Karpas-422 (cell line): ENCODE measurements around the gene CYP3A7. TPM values are rescaled to one million over a fixed set of nuclear protein-coding genes. Genes with fewer than 3 reads are reported as not detected.
"Not testable (repeated sequence)": the region's sequence is repeated elsewhere in the genome, so short reads cannot be mapped to it uniquely, and the experiment has no call there.

Experiments used
- DNase-seq: peaks from one replicate; pipeline ENCODE4 v3.0.0-alpha.2; 2015
- H2AFZ ChIP-seq: fragments of 200-600 bp; sonication (generic); 2 replicates; pipeline ENCODE4 v1.6.1; 2014; ENCODE audit warnings: antibody characterized with exemption, low read length, mixed read lengths
- H3K27ac ChIP-seq: fragments of 200-600 bp; sonication (generic); 2 replicates; pipeline ENCODE4 v1.5.1; 2014; ENCODE audit warnings: mild to moderate bottlenecking, low read length, moderate library complexity
- H3K27me3 ChIP-seq: fragments of 200-600 bp; sonication (generic); 2 replicates; pipeline ENCODE4 v1.6.1; 2014; ENCODE audit warnings: low read length, mixed read lengths
- H3K36me3 ChIP-seq: fragments of 200-600 bp; sonication (generic); 2 replicates; pipeline ENCODE4 v1.6.1; 2014; ENCODE audit warnings: low read length, mixed read lengths; ENCODE audit not compliant: insufficient read depth
- H3K4me1 ChIP-seq: fragments of 200-600 bp; sonication (generic); 2 replicates; pipeline ENCODE4 v1.6.1; 2014; ENCODE audit warnings: mild to moderate bottlenecking, low read length, mixed read lengths
- H3K4me2 ChIP-seq: fragments of 200-600 bp; sonication (generic); 2 replicates; pipeline ENCODE4 v1.6.1; 2014; ENCODE audit warnings: low read length, low read depth, mild to moderate bottlenecking; ENCODE audit not compliant: poor library complexity, severe bottlenecking
- H3K4me3 ChIP-seq: fragments of 200-600 bp; sonication (generic); 2 replicates; pipeline ENCODE4 v1.5.1; 2014; ENCODE audit warnings: mild to moderate bottlenecking, antibody characterized with exemption, low read length, mixed read lengths
- H3K79me2 ChIP-seq: fragments of 200-600 bp; sonication (generic); 2 replicates; pipeline ENCODE4 v1.6.1; 2014; ENCODE audit warnings: mild to moderate bottlenecking, low read length, mixed read lengths
- H3K9ac ChIP-seq: fragments of 200-600 bp; sonication (generic); 2 replicates; pipeline ENCODE4 v1.6.0; 2014; ENCODE audit warnings: low read length
- H3K9me2 ChIP-seq: fragments of 200-600 bp; sonication (generic), shearing (Covaris generic); replicated peaks from 2 replicates; pipeline ENCODE4 v1.6.0; 2014; ENCODE audit warnings: mild to moderate bottlenecking, low read length, moderate library complexity; ENCODE audit not compliant: insufficient read depth
- H3K9me3 ChIP-seq: fragments of 300-700, 200-600 bp; sonication (generic); 2 replicates; pipeline ENCODE4 v1.6.1; 2014; ENCODE audit warnings: low read length, mixed read lengths
- H4K20me1 ChIP-seq: fragments of 200-600 bp; sonication (generic); 2 replicates; pipeline ENCODE4 v1.6.1; 2014; ENCODE audit warnings: mild to moderate bottlenecking, antibody characterized with exemption, low read length, low read depth; ENCODE audit not compliant: insufficient read depth
- total RNA-seq: library from RNA; depleted of rRNA; stranded (reverse); fragments of >200 nt; shearing (Covaris generic); gene quantifications from 2 replicates; pipeline ENCODE4 v1.2.3, GENCODE V29; 2014; ENCODE audit warnings: low replicate concordance

CYP3A7 gene
- total RNA-seq, 1 experiment from 2014 or later, result not detected

- Histone ChIP-seq H2AFZ (no peak overlapping the region), H3K9ac (no peak overlapping the region), H3K9me2 (no peaks in the 10 kb centered on the region), H4K20me1 (no peaks in the 10 kb centered on the region), H3K36me3 (no peaks in the 10 kb centered on the region), H3K4me2 (no peak overlapping the region), H3K4me1 (no peaks in the 10 kb centered on the region), H3K27me3 (no peaks in the 10 kb centered on the region), H3K9me3 (no peaks in the 10 kb centered on the region), H3K4me3 (no peak overlapping the region), H3K79me2 (no peaks in the 10 kb centered on the region), H3K27ac (no peak overlapping the region)
- DNase-seq, result no peak
Measured at GRCh38 chr7:99729486-99730237, 5.3 kb downstream of the CYP3A7 start.

GRCh38 chr7:99728615-99729014, 6.4 kb downstream of the CYP3A7 start:
- Histone ChIP-seq H3K9me2 (no peaks in the 10 kb centered on the region), H3K4me1 (no peaks in the 10 kb centered on the region)
- DNase-seq, result no peak

GRCh38 chr7:99723201-99723600, 11.8 kb downstream of the CYP3A7 start:
- H2AFZ ChIP-seq, H3K79me2 ChIP-seq, H4K20me1 ChIP-seq, H3K9ac ChIP-seq, H3K9me2 ChIP-seq, H3K9me3 ChIP-seq, H3K4me2 ChIP-seq, DNase-seq, H3K4me1 ChIP-seq, H3K4me3 ChIP-seq, H3K27ac ChIP-seq, H3K27me3 ChIP-seq, H3K36me3 ChIP-seq: not testable (repeated sequence)

More at GRCh38 chr7:99728615-99729014, 6.4 kb downstream of the CYP3A7 start:
- no peaks in the 10 kb centered on the region for H3K79me2 ChIP-seq
- no peaks in the 10 kb centered on the region for H3K9me3 ChIP-seq
- H4K20me1 ChIP-seq, result no peaks in the 10 kb centered on the region
- no peak overlapping the region for H3K4me3 ChIP-seq
- H3K9ac ChIP-seq, result no peak overlapping the region
- no peaks in the 10 kb centered on the region for H3K27me3 ChIP-seq
- H3K36me3 ChIP-seq, result no peaks in the 10 kb centered on the region
- H3K4me2 ChIP-seq, result no peak overlapping the region
- no peak overlapping the region for H2AFZ ChIP-seq
- no peak overlapping the region for H3K27ac ChIP-seq

- no peaks in the 10 kb centered on the region for H3K9me3 ChIP-seq
- no peaks in the 10 kb centered on the region for H3K36me3 ChIP-seq
- H2AFZ ChIP-seq, result no peak overlapping the region
- H3K79me2 ChIP-seq, result no peaks in the 10 kb centered on the region
- H3K27me3 ChIP-seq, result no peaks in the 10 kb centered on the region
- H4K20me1 ChIP-seq, result no peaks in the 10 kb centered on the region
- H3K9ac ChIP-seq, result no peak overlapping the region
- H3K4me3 ChIP-seq, result no peak overlapping the region
- DNase-seq, result no peak
- H3K4me2 ChIP-seq, result no peak overlapping the region
- no peak overlapping the region for H3K27ac ChIP-seq
- H3K9me2 ChIP-seq, result no peaks in the 10 kb centered on the region
- H3K4me1 ChIP-seq, result no peaks in the 10 kb centered on the region
Measured at GRCh38 chr7:99720800-99721595, 14.0 kb downstream of the CYP3A7 start.

GRCh38 chr7:99719996-99720769, 14.8 kb downstream of the CYP3A7 start:
- Histone ChIP-seq H3K9me3 (no peaks in the 10 kb centered on the region), H3K27me3 (no peaks in the 10 kb centered on the region), H3K79me2 (no peaks in the 10 kb centered on the region), H3K27ac (no peak overlapping the region), H3K9ac (no peak overlapping the region), H2AFZ (no peak overlapping the region), H3K36me3 (no peaks in the 10 kb centered on the region), H3K4me3 (no peak overlapping the region), H3K4me1 (no peaks in the 10 kb centered on the region), H3K9me2 (no peaks in the 10 kb centered on the region), H3K4me2 (no peak overlapping the region), H4K20me1 (no peaks in the 10 kb centered on the region)
- DNase-seq, result no peak

- Histone ChIP-seq H3K9ac (no peak overlapping the region), H3K9me3 (no peaks in the 10 kb centered on the region), H3K9me2 (no peaks in the 10 kb centered on the region), H3K4me2 (no peak overlapping the region), H3K79me2 (no peaks in the 10 kb centered on the region), H3K4me3 (no peak overlapping the region), H4K20me1 (no peaks in the 10 kb centered on the region), H3K4me1 (no peaks in the 10 kb centered on the region), H3K27ac (no peak overlapping the region), H2AFZ (no peak overlapping the region), H3K27me3 (peaks cover 3% of the 10 kb centered on the region; the same call in 1 of the 2 replicates), H3K36me3 (no peaks in the 10 kb centered on the region)
- DNase-seq, result no peak
Measured at GRCh38 chr7:99713995-99714570, 20.9 kb downstream of the CYP3A7 start.

GRCh38 chr7:99709838-99710578, 25.0 kb downstream of the CYP3A7 start:
- no peak overlapping the region for H3K4me2 ChIP-seq
- H4K20me1 ChIP-seq, result no peaks in the 10 kb centered on the region
- H3K4me3 ChIP-seq, result no peak overlapping the region
- no peaks in the 10 kb centered on the region for H3K4me1 ChIP-seq
- H3K9me3 ChIP-seq, result no peaks in the 10 kb centered on the region
- no peaks in the 10 kb centered on the region for H3K79me2 ChIP-seq
- H2AFZ ChIP-seq, result no peak overlapping the region
- H3K36me3 ChIP-seq, result no peaks in the 10 kb centered on the region
- no peaks in the 10 kb centered on the region for H3K9me2 ChIP-seq
- no peak for DNase-seq
- H3K9ac ChIP-seq, result no peak overlapping the region
- peaks cover 3% of the 10 kb centered on the region; the same call in 1 of the 2 replicates for H3K27me3 ChIP-seq
- H3K27ac ChIP-seq, result no peak overlapping the region
